GM18499 (cell line): ENCODE measurements around the gene TFAP2E.
"Not testable (repeated sequence)": the region's sequence is repeated elsewhere in the genome, so short reads cannot be mapped to it uniquely, and the experiment has no call there.

ENCODE experiments used
- ATAC-seq: cut with Tn5 transposase; IDR thresholded peaks from one replicate; pipeline ENCODE4 v1.9.1; 2021; ENCODE audit warnings: moderate number of reproducible peaks; ENCODE audit not compliant: insufficient read depth, unreplicated experiment

The TFAP2E gene

GRCh38 chr1:35570589-35571137, 2.5 kb upstream of the TFAP2E start:
- no peak for ATAC-seq

GRCh38 chr1:35571263-35571662, 1.9 kb upstream of the TFAP2E start:
- ATAC-seq: no peak

- no peak for ATAC-seq
Measured at GRCh38 chr1:35572296-35572695, 818 bp upstream of the TFAP2E start.

GRCh38 chr1:35574125-35574654, 1.1 kb downstream of the TFAP2E start:
- no peak for ATAC-seq

GRCh38 chr1:35574655-35575415, 1.7 kb downstream of the TFAP2E start:
- no peak for ATAC-seq

- no peak for ATAC-seq
Measured at GRCh38 chr1:35575416-35575958, 2.4 kb downstream of the TFAP2E start.

GRCh38 chr1:35576061-35576765, 3.1 kb downstream of the TFAP2E start:
- ATAC-seq: no peak

GRCh38 chr1:35576766-35577070, 3.6 kb downstream of the TFAP2E start:
- not testable (repeated sequence) for ATAC-seq

- ATAC-seq: no peak
Measured at GRCh38 chr1:35577071-35577998, 4.2 kb downstream of the TFAP2E start.

GRCh38 chr1:35580949-35581388, 7.9 kb downstream of the TFAP2E start:
- no peak for ATAC-seq

- ATAC-seq: not testable (repeated sequence)
Measured at GRCh38 chr1:35581621-35582020, 8.5 kb downstream of the TFAP2E start.

- ATAC-seq: no peak
Measured at GRCh38 chr1:35585281-35585680, 12.2 kb downstream of the TFAP2E start.

GRCh38 chr1:35585805-35586204, 12.7 kb downstream of the TFAP2E start:
- not testable (repeated sequence) for ATAC-seq

- ATAC-seq: no peak
Measured at GRCh38 chr1:35586808-35587207, 13.7 kb downstream of the TFAP2E start.

- no peak for ATAC-seq
Measured at GRCh38 chr1:35587736-35588135, 14.6 kb downstream of the TFAP2E start.

- ATAC-seq: no peak
Measured at GRCh38 chr1:35588197-35588910, 15.2 kb downstream of the TFAP2E start.

GRCh38 chr1:35589516-35590427, 16.7 kb downstream of the TFAP2E start:
- no peak for ATAC-seq

GRCh38 chr1:35590476-35591040, 17.4 kb downstream of the TFAP2E start:
- ATAC-seq: no peak
